CD4-positive, alpha-beta T cell (primary cell): ENCODE measurements around the gene U2AF2. TPM values are rescaled to one million over a fixed set of nuclear protein-coding genes. Genes with fewer than 3 reads are reported as not detected.

Experiments
- ATAC-seq: fragments of 200-7000 bp; cut with Tn5 transposase; one replicate; pipeline ENCODE4 v1.10.0; 2022; ENCODE audit warnings: mild to moderate bottlenecking; ENCODE audit not compliant: poor library complexity
- CTCF ChIA-PET: fragments of 350-600 bp; sonication (Branson Sonifier 250); formaldehyde crosslinking; loops from one replicate; lab custom pipeline; 2021; ENCODE audit warnings: antibody characterized with exemption, inconsistent platforms; lab: Charles Lee
- POLR2A ChIA-PET: fragments of 350-600 bp; sonication (Branson Sonifier 250); formaldehyde crosslinking; loops from one replicate; lab custom pipeline; 2021; ENCODE audit warnings: antibody characterized with exemption, inconsistent platforms; lab: Charles Lee
- DNase-seq, 14 experiments: peaks; one replicate each; pipeline ENCODE4 v3.0.0-alpha.2; 2013 to 2020; ENCODE audit warnings: mixed read lengths in 2 of 14
- H3K27ac ChIP-seq, 2 donors: one replicate each; pipeline versions ENCODE4 v1.5.1 to v1.7.0; 2013; ENCODE audit warnings: low read length in 2 of 2, low read depth in 1 of 2, mild to moderate bottlenecking in 1 of 2
- H3K27me3 ChIP-seq, 2 experiments: 1 replicate in 1 of 2; 2 replicates in 1 of 2; pipeline versions ENCODE4 v1.6.1 to v1.7.0; 2013; ENCODE audit warnings: low read length in 2 of 2, control low read depth in 1 of 2, mild to moderate bottlenecking in 1 of 2, moderate library complexity in 1 of 2; ENCODE audit not compliant: insufficient read depth in 2 of 2, control insufficient read depth in 1 of 2
- H3K36me3 ChIP-seq: one replicate; pipeline ENCODE4 v1.6.1; 2013; ENCODE audit warnings: low read length, control low read depth; ENCODE audit not compliant: insufficient read depth
- H3K4me1 ChIP-seq: one replicate; pipeline ENCODE4 v1.6.1; 2013; ENCODE audit warnings: low read length, control low read depth; ENCODE audit not compliant: insufficient read depth
- H3K4me3 ChIP-seq: one replicate; pipeline ENCODE4 v1.5.1; 2013; ENCODE audit warnings: mild to moderate bottlenecking, low read length, moderate library complexity
- H3K9me3 ChIP-seq, 2 experiments: 1 replicate in 1 of 2; 2 replicates in 1 of 2; pipeline versions ENCODE4 v1.6.1 to v1.7.0; 2013; ENCODE audit warnings: low read length in 2 of 2, mild to moderate bottlenecking in 2 of 2, control low read depth in 1 of 2, moderate library complexity in 1 of 2; ENCODE audit not compliant: control insufficient read depth in 1 of 2, insufficient read depth in 1 of 2
- H3K27ac Mint-ChIP-seq: one replicate; pipeline ENCODE4 v1.8.0; 2020; ENCODE audit warnings: mixed read lengths
- H3K27me3 Mint-ChIP-seq: one replicate; pipeline ENCODE4 v1.8.0; 2021; ENCODE audit warnings: mixed read lengths
- H3K36me3 Mint-ChIP-seq: one replicate; pipeline ENCODE4 v1.8.0; 2021; ENCODE audit warnings: low read depth, mixed read lengths
- H3K4me1 Mint-ChIP-seq: one replicate; pipeline ENCODE4 v1.8.0; 2021; ENCODE audit warnings: low read depth, mixed read lengths
- H3K4me3 Mint-ChIP-seq: one replicate; pipeline ENCODE4 v1.8.0; 2020; ENCODE audit warnings: mild to moderate bottlenecking, mixed read lengths
- H3K9me3 Mint-ChIP-seq: one replicate; pipeline ENCODE4 v1.8.0; 2020; ENCODE audit warnings: mixed read lengths
- intact Hi-C, 2 experiments: fragments of 100-400 bp; cut with DNase I in 1 of 2; cut with micrococcal nuclease in 1 of 2; formaldehyde crosslinking; loops; one replicate each; pipeline versions ENCODE4 v1.15.1 to v1.9.0; 2023 to 2025; cut with DNase I, micrococcal nuclease
- total RNA-seq, 174 experiments: library from RNA in 2 of 174; stranded (reverse) in 2 of 174; gene quantifications; one replicate each; pipeline ENCODE4 v1.2.3 and lab custom pipeline; 2021 to 2026
- TF ChIP-seq, protein P1 (sequence below): fragments of 200-600 bp; IDR thresholded peaks from one replicate; pipeline ENCODE4 v1.8.0; 2022; ENCODE audit warnings: antibody characterized with exemption, mild to moderate bottlenecking

The U2AF2 gene
- total RNA-seq, 2 experiments from 2014 or later: 209 to 212 TPM

DNA sequence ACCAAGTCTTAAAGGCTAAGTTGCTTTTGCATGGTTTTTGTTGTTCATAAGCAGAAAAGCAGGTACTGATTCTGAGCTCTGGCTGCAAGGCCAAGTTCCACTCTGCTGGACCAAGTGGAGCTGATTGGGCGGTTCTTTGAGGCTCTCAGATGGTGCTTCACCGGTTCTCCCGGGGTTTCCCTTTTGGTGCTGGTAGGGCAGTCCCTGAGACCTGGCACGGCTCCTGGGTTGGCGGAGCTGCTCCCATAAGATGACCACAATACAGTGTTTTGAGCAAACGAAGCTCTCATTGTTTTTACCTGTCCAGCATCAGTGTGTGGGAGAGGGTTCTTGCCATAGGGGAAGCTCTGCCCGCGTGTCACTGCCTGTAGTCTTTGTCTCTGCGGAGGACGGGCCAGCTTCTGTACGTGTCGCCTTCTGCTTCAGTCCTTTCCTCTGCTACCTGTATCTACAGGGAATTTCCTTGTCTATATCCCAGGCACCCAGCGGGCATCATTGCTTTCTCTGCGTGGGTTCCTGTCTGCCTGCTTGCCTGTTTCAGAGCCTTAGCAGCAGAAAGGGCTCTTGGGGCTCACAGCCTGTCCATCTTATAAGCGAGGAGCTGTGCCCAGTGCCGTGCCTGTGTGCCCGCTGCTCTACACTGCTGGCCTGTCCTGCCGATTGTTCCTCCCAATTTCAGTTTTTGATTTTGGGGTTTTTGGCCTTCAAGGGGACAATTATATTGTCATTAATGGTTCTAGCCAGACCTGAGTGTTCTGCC lies 2.3 kb downstream of the U2AF2 start:
- ChIA-PET CTCF (interaction anchor here (1.1 to 1.4 kb wide), 3 partner anchors 14 to 25 kb away, joined by 3 to 5 read pairs (median 3); no protein-coding TSS in a partner anchor), POLR2A (interaction anchor here (0.8 to 1.7 kb wide), 8 partner anchors 9 to 58 kb away, joined by 3 to 9 read pairs (median 4); partner anchors contain the start of genes EPN1 and FIZ1)
- H3K27me3 Mint-ChIP-seq: no peaks in the 10 kb centered on the region
- H3K27ac Mint-ChIP-seq: peak overlapping the region; percentile 93
- no peaks in the 10 kb centered on the region for H3K9me3 ChIP-seq
- H3K4me3 ChIP-seq: peak overlapping the region; percentile 70
- H3K36me3 ChIP-seq: peaks cover 40% of the 10 kb centered on the region
- peaks cover 41% of the 10 kb centered on the region for H3K4me1 Mint-ChIP-seq
- peak overlapping the region; percentile 94 for H3K4me3 Mint-ChIP-seq
- DNase-seq (peak in 2 of 14 experiments; percentile 41 to 52), ATAC-seq (no peak)
- no peaks in the 10 kb centered on the region for H3K9me3 Mint-ChIP-seq
- TF ChIP-seq, protein P1, sequence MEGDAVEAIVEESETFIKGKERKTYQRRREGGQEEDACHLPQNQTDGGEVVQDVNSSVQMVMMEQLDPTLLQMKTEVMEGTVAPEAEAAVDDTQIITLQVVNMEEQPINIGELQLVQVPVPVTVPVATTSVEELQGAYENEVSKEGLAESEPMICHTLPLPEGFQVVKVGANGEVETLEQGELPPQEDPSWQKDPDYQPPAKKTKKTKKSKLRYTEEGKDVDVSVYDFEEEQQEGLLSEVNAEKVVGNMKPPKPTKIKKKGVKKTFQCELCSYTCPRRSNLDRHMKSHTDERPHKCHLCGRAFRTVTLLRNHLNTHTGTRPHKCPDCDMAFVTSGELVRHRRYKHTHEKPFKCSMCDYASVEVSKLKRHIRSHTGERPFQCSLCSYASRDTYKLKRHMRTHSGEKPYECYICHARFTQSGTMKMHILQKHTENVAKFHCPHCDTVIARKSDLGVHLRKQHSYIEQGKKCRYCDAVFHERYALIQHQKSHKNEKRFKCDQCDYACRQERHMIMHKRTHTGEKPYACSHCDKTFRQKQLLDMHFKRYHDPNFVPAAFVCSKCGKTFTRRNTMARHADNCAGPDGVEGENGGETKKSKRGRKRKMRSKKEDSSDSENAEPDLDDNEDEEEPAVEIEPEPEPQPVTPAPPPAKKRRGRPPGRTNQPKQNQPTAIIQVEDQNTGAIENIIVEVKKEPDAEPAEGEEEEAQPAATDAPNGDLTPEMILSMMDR: no peak
- peaks cover 55% of the 10 kb centered on the region for H3K36me3 Mint-ChIP-seq
- no peaks in the 10 kb centered on the region for H3K27me3 ChIP-seq
- peak overlapping the region; percentile 9 to 100 for H3K27ac ChIP-seq
- H3K4me1 ChIP-seq: peaks cover 54% of the 10 kb centered on the region
- intact Hi-C loops: loop anchor here in 1 of 2 experiments (2.0 to 10.0 kb wide), 3 partner anchors 14 to 1462 kb away; partner anchors contain the start of genes PPP1R12C and TSEN34

DNA sequence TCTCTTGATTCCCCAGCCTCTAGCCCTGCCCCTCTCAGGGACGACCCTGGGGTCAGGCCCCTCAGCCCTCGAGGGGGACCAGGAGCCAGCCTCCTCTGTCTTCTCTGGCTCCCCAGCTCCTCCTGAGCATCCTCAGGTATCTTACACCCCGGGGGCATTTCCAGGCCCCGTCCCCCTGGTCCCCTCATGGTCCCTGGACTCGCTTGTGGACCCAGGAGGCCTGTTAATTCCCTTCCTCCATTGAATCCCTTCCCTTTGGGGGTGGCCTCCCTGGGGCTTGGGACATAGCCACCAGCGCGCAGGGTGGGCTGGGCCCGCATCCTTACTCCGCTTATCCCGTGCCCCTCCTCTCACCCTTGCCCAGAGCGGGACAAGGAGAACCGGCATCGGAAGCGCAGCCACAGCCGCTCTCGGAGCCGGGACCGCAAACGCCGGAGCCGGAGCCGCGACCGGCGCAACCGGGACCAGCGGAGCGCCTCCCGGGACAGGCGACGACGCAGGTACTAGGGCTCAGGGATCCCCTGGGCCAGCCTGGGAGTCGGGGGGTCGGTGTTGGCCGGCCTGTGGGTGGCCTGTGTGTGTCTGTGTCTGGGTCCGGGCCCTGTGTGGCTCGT lies 4.1 kb downstream of the U2AF2 start:
- no peaks in the 10 kb centered on the region for H3K9me3 Mint-ChIP-seq
- DNase-seq (no peak), ATAC-seq (no peak)
- ChIA-PET CTCF (interaction anchor here (1.4 kb wide), 1 partner anchor 13 kb away, joined by 3 read pairs; no protein-coding TSS in a partner anchor), POLR2A (no interaction called here)
- Histone ChIP-seq H3K9me3 (no peaks in the 10 kb centered on the region), H3K4me3 (no peak overlapping the region), H3K27ac (peak overlapping the region in 1 of 2 donors; percentile 1), H3K4me1 (peaks cover 60% of the 10 kb centered on the region), H3K27me3 (no peaks in the 10 kb centered on the region), H3K36me3 (peaks cover 58% of the 10 kb centered on the region)
- intact Hi-C loops: loop anchor here in 1 of 2 experiments (5.0 to 10.0 kb wide), 2 partner anchors 542 to 1464 kb away; partner anchors contain the start of genes PPP1R12C and TSEN34
- H3K27ac Mint-ChIP-seq: peak overlapping the region; percentile 93
- H3K27me3 Mint-ChIP-seq: no peaks in the 10 kb centered on the region
- peaks cover 46% of the 10 kb centered on the region for H3K4me1 Mint-ChIP-seq
- H3K4me3 Mint-ChIP-seq: peak overlapping the region; percentile 72
- TF ChIP-seq, protein P1: no peak
- peaks cover 67% of the 10 kb centered on the region for H3K36me3 Mint-ChIP-seq

DNA sequence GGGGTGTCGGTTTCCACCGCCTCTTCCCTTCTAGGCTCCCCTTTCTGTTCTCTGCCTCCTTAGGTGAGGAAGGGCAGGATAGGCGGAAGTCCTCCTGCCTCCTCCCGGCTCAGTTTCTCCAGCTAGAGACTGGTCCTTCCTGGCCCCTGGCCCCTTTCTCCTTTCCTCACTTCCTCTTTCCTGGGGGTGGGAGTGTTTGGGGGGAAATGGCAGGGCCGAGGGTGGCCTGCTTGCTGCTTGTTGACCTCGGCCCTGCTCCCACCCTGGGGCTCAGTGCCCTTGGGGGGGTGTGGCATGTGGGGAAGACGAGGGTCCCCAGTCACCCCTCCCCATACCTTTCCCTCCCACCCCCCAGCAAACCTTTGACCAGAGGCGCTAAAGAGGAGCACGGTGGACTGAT lies 5.0 kb downstream of the U2AF2 start:
- H3K9me3 Mint-ChIP-seq: no peaks in the 10 kb centered on the region
- no peak overlapping the region for H3K27ac ChIP-seq
- ChIA-PET POLR2A (no interaction called here), CTCF (no interaction called here)
- intact Hi-C loops: loop anchor here in 1 of 2 experiments (5.0 to 10.0 kb wide), 2 partner anchors 543 to 1465 kb away; partner anchors contain the start of genes PPP1R12C and TSEN34
- DNase-seq: no peak
- H3K36me3 Mint-ChIP-seq: peaks cover 69% of the 10 kb centered on the region
- peak overlapping the region; percentile 72 for H3K4me3 Mint-ChIP-seq
- H3K36me3 ChIP-seq: peaks cover 66% of the 10 kb centered on the region
- peak overlapping the region; percentile 68 for H3K27ac Mint-ChIP-seq
- peaks cover 62% of the 10 kb centered on the region for H3K4me1 ChIP-seq
- H3K4me3 ChIP-seq: no peak overlapping the region
- peaks cover 46% of the 10 kb centered on the region for H3K4me1 Mint-ChIP-seq
- no peak for ATAC-seq
- H3K27me3 Mint-ChIP-seq: no peaks in the 10 kb centered on the region
- no peaks in the 10 kb centered on the region for H3K27me3 ChIP-seq
- no peaks in the 10 kb centered on the region for H3K9me3 ChIP-seq
- TF ChIP-seq, protein P1: no peak
